HG03457 (cell line): Measurements from ENCODE around the gene PRDX4.
"Not testable (repeated sequence)": the region's sequence is repeated elsewhere in the genome, so short reads cannot be mapped to it uniquely, and the experiment has no call there.

Experiments used
- ATAC-seq: cut with Tn5 transposase; IDR thresholded peaks from one replicate; pipeline ENCODE4 v1.9.1; 2021; ENCODE audit warnings: moderate number of reproducible peaks; ENCODE audit not compliant: unreplicated experiment

The PRDX4 gene

GRCh38 chrX:23670528-23670927 is 3.2 kb downstream of the PRDX4 start:
- ATAC-seq, result no peak

- no peak for ATAC-seq
Measured at GRCh38 chrX:23673108-23673507, 5.8 kb downstream of the PRDX4 start.

- ATAC-seq, result not testable (repeated sequence)
Measured at GRCh38 chrX:23676486-23676885, 9.2 kb downstream of the PRDX4 start.

- ATAC-seq, result no peak
Measured at GRCh38 chrX:23692166-23692565, 24.9 kb downstream of the PRDX4 start.

GRCh38 chrX:23694606-23695005 is 27.3 kb downstream of the PRDX4 start:
- ATAC-seq, result no peak

- no peak for ATAC-seq
Measured at GRCh38 chrX:23699636-23700194, 32.4 kb downstream of the PRDX4 start.

GRCh38 chrX:23704673-23705206 is 37.4 kb downstream of the PRDX4 start:
- no peak for ATAC-seq

GRCh38 chrX:23705235-23705634 is 37.9 kb downstream of the PRDX4 start:
- no peak for ATAC-seq

- ATAC-seq, result no peak
Measured at GRCh38 chrX:23720117-23720677, 52.9 kb downstream of the PRDX4 start.

- ATAC-seq, result no peak
Measured at GRCh38 chrX:23726191-23726590, 58.9 kb downstream of the PRDX4 start.

- no peak for ATAC-seq
Measured at GRCh38 chrX:23727206-23727605, 59.9 kb downstream of the PRDX4 start.

GRCh38 chrX:23729214-23729613 is 61.9 kb downstream of the PRDX4 start:
- no peak for ATAC-seq

GRCh38 chrX:23731951-23732350 is 64.7 kb downstream of the PRDX4 start:
- no peak for ATAC-seq

- peak; percentile 81 for ATAC-seq
Measured at GRCh38 chrX:23732704-23733103, 65.4 kb downstream of the PRDX4 start.
